Naive B cell (primary cell): ENCODE data around the gene REM2. TPM values are rescaled to one million over a fixed set of nuclear protein-coding genes. Genes with fewer than 3 reads are reported as not detected.
A peak's percentile ranks its signal among the peaks of the same experiment; 100 is the strongest.

ENCODE experiments used
- ATAC-seq, 2 donors: fragments of 150-1000 bp; cut with Tn5 transposase; 2 replicates each; pipeline ENCODE4 v1.10.0; 2021; ENCODE audit warnings: low read depth in 2 of 2, mild to moderate bottlenecking in 2 of 2, moderate library complexity in 2 of 2
- DNase-seq: peaks from one replicate; pipeline ENCODE4 v3.0.0; 2022
- H3K27ac Mint-ChIP-seq, 6 donors: one replicate each; pipeline ENCODE4 v1.8.0; 2020 to 2022; ENCODE audit warnings: mild to moderate bottlenecking in 6 of 6, mixed read lengths in 6 of 6, moderate library complexity in 5 of 6, inconsistent platforms in 2 of 6
- H3K27me3 Mint-ChIP-seq, 3 donors: one replicate each; pipeline ENCODE4 v1.8.0; 2021 to 2022; ENCODE audit warnings: mixed read lengths in 3 of 3, mild to moderate bottlenecking in 1 of 3
- H3K36me3 Mint-ChIP-seq, 2 donors: one replicate each; pipeline ENCODE4 v1.8.0; 2020 to 2022; ENCODE audit warnings: mixed read lengths in 2 of 2, inconsistent platforms in 1 of 2, mild to moderate bottlenecking in 1 of 2
- H3K4me1 Mint-ChIP-seq, 3 donors: one replicate each; pipeline ENCODE4 v1.8.0; 2020 to 2022; ENCODE audit warnings: mixed read lengths in 3 of 3, inconsistent platforms in 1 of 3, mild to moderate bottlenecking in 1 of 3, moderate library complexity in 1 of 3
- H3K4me3 Mint-ChIP-seq, 8 donors: one replicate each; pipeline ENCODE4 v1.8.0; 2020 to 2022; ENCODE audit warnings: mild to moderate bottlenecking in 8 of 8, mixed read lengths in 8 of 8, moderate library complexity in 8 of 8, inconsistent platforms in 2 of 8
- H3K9me3 Mint-ChIP-seq, 7 donors: one replicate each; pipeline ENCODE4 v1.8.0; 2020 to 2022; ENCODE audit warnings: mixed read lengths in 7 of 7, mild to moderate bottlenecking in 5 of 7, inconsistent platforms in 2 of 7, moderate library complexity in 1 of 7
- polyA plus RNA-seq, 6 donors: library from polyadenylated mRNA; unstranded; fragments of 300-500 nt; fragmentation: Illumina TruSeq; gene quantifications; one replicate each; pipeline ENCODE4 v1.2.3, GENCODE V29; 2021; ENCODE audit warnings: low read depth in 6 of 6

REM2 gene
- polyA plus RNA-seq, result 1 to 10 TPM; 1.1 to 2.3 (median 1.4) TPM

- DNase-seq, result no peak
- peak within 1 kb of the TSS in 7 of 8 donors; percentile 37 to 93 (median 47) for H3K4me3 Mint-ChIP-seq
- ATAC-seq, result no peak
- no peaks in the 10 kb centered on the region for H3K27me3 Mint-ChIP-seq
- H3K27ac Mint-ChIP-seq, result peak within 1 kb of the TSS in 5 of 6 donors; percentile 66 to 92 (median 74)
- peaks cover 52 to 61% (median 60%) of the 10 kb centered on the region in 3 donors for H3K4me1 Mint-ChIP-seq
- peaks cover 3 to 10% of the 10 kb centered on the region in 2 donors for H3K36me3 Mint-ChIP-seq
- no peaks in the 10 kb centered on the region for H3K9me3 Mint-ChIP-seq
Observed at GRCh38 chr14:22883173-22883976, at the start of gene REM2. TSS of gene REM2 (plus strand) at chr14:22883222. CDS start at chr14:22883288, 66 bp downstream.

GRCh38 chr14:22835505-22835904 lies 47.5 kb upstream of the REM2 start:
- H3K27me3 Mint-ChIP-seq, result peaks cover 0 to 18% (median 0%) of the 10 kb centered on the region in 3 donors
- no peaks in the 10 kb centered on the region for H3K9me3 Mint-ChIP-seq
- peak overlapping the region in 7 of 8 donors; percentile 25 to 99 (median 96) for H3K4me3 Mint-ChIP-seq
- H3K27ac Mint-ChIP-seq, result peak overlapping the region in 5 of 6 donors; percentile 60 to 91 (median 83)
- H3K4me1 Mint-ChIP-seq, result peaks cover 30 to 57% (median 48%) of the 10 kb centered on the region in 3 donors
- peaks cover 0 to 8% of the 10 kb centered on the region in 2 donors for H3K36me3 Mint-ChIP-seq
- ATAC-seq (no peak), DNase-seq (no peak)

GRCh38 chr14:22836301-22837113 lies 46.5 kb upstream of the REM2 start, which contains the start of gene MMP14:
TSS of gene MMP14 (plus strand) at chr14:22836585. CDS start at chr14:22836818, 233 bp downstream.
- DNase-seq (no peak), ATAC-seq (peak; percentile 34 to 35)
- peaks cover 0 to 8% of the 10 kb centered on the region in 2 donors for H3K36me3 Mint-ChIP-seq

GRCh38 chr14:22837114-22837749 lies 45.8 kb upstream of the REM2 start:
- peaks cover 17 to 40% (median 33%) of the 10 kb centered on the region in 3 donors for H3K4me1 Mint-ChIP-seq
- H3K4me3 Mint-ChIP-seq, result peak overlapping the region; percentile 92 to 99 (median 96)
- peaks cover 0 to 25% (median 0%) of the 10 kb centered on the region in 3 donors for H3K27me3 Mint-ChIP-seq
- DNase-seq (no peak), ATAC-seq (peak; percentile 57 to 58)
- H3K27ac Mint-ChIP-seq, result peak overlapping the region; percentile 11 to 98 (median 80)
- peaks cover 0 to 2% of the 10 kb centered on the region in 2 donors for H3K36me3 Mint-ChIP-seq
- no peaks in the 10 kb centered on the region for H3K9me3 Mint-ChIP-seq

More at GRCh38 chr14:22836301-22837113, 46.5 kb upstream of the REM2 start, which contains the start of gene MMP14:
- Mint-ChIP-seq H3K4me1 (peaks cover 22 to 47% (median 39%) of the 10 kb centered on the region in 3 donors), H3K27me3 (peaks cover 0 to 20% (median 0%) of the 10 kb centered on the region in 3 donors), H3K27ac (peak within 1 kb of the TSS; percentile 70 to 98 (median 87)), H3K4me3 (peak within 1 kb of the TSS; percentile 92 to 99 (median 96)), H3K9me3 (no peaks in the 10 kb centered on the region)

- Mint-ChIP-seq H3K4me3 (peak overlapping the region; percentile 68 to 99 (median 84)), H3K9me3 (no peaks in the 10 kb centered on the region), H3K36me3 (no peaks in the 10 kb centered on the region), H3K4me1 (peaks cover 17 to 39% (median 33%) of the 10 kb centered on the region in 3 donors), H3K27ac (peak overlapping the region in 2 of 6 donors; percentile 91 to 98), H3K27me3 (peaks cover 0 to 25% (median 0%) of the 10 kb centered on the region in 3 donors)
- ATAC-seq, result peak in 1 of 2 donors; percentile 27
- DNase-seq, result no peak
Observed at GRCh38 chr14:22837750-22838538, 45.1 kb upstream of the REM2 start.

GRCh38 chr14:22838631-22839041 lies 44.4 kb upstream of the REM2 start:
- peaks cover 0 to 25% (median 0%) of the 10 kb centered on the region in 3 donors for H3K27me3 Mint-ChIP-seq
- peaks cover 17 to 39% (median 33%) of the 10 kb centered on the region in 3 donors for H3K4me1 Mint-ChIP-seq
- no peaks in the 10 kb centered on the region for H3K36me3 Mint-ChIP-seq
- H3K9me3 Mint-ChIP-seq, result no peaks in the 10 kb centered on the region
- DNase-seq, result no peak
- peak overlapping the region in 5 of 8 donors; percentile 10 to 99 (median 78) for H3K4me3 Mint-ChIP-seq
- ATAC-seq, result no peak
- H3K27ac Mint-ChIP-seq, result peak overlapping the region in 1 of 6 donors; percentile 13

- peaks cover 0 to 25% (median 0%) of the 10 kb centered on the region in 3 donors for H3K27me3 Mint-ChIP-seq
- peak overlapping the region in 2 of 6 donors; percentile 1 to 80 for H3K27ac Mint-ChIP-seq
- peak overlapping the region in 6 of 8 donors; percentile 15 to 97 (median 56) for H3K4me3 Mint-ChIP-seq
- DNase-seq (no peak), ATAC-seq (no peak)
- no peaks in the 10 kb centered on the region for H3K36me3 Mint-ChIP-seq
- H3K9me3 Mint-ChIP-seq, result no peaks in the 10 kb centered on the region
- peaks cover 17 to 39% (median 33%) of the 10 kb centered on the region in 3 donors for H3K4me1 Mint-ChIP-seq
Observed at GRCh38 chr14:22839159-22839779, 43.8 kb upstream of the REM2 start.

GRCh38 chr14:22841311-22841710 lies 41.7 kb upstream of the REM2 start:
- Mint-ChIP-seq H3K4me3 (no peak overlapping the region), H3K36me3 (no peaks in the 10 kb centered on the region), H3K4me1 (peaks cover 8 to 26% (median 21%) of the 10 kb centered on the region in 3 donors), H3K27ac (no peak overlapping the region), H3K27me3 (peaks cover 0 to 35% (median 15%) of the 10 kb centered on the region in 3 donors), H3K9me3 (no peaks in the 10 kb centered on the region)
- ATAC-seq (no peak), DNase-seq (no peak)

- peaks cover 5 to 27% (median 18%) of the 10 kb centered on the region in 3 donors for H3K4me1 Mint-ChIP-seq
- DNase-seq, result no peak
- H3K9me3 Mint-ChIP-seq, result no peaks in the 10 kb centered on the region
- H3K27ac Mint-ChIP-seq, result no peak overlapping the region
- ATAC-seq, result no peak
- no peaks in the 10 kb centered on the region for H3K36me3 Mint-ChIP-seq
- no peak overlapping the region for H3K4me3 Mint-ChIP-seq
- peaks cover 0 to 39% (median 20%) of the 10 kb centered on the region in 3 donors for H3K27me3 Mint-ChIP-seq
Observed at GRCh38 chr14:22841769-22842168, 41.3 kb upstream of the REM2 start.

GRCh38 chr14:22842211-22843122 lies 40.6 kb upstream of the REM2 start:
- DNase-seq (no peak), ATAC-seq (no peak)
- Mint-ChIP-seq H3K36me3 (no peaks in the 10 kb centered on the region), H3K27me3 (peaks cover 0 to 41% (median 26%) of the 10 kb centered on the region in 3 donors), H3K4me3 (no peak overlapping the region), H3K4me1 (peaks cover 0 to 22% (median 14%) of the 10 kb centered on the region in 3 donors), H3K9me3 (no peaks in the 10 kb centered on the region), H3K27ac (no peak overlapping the region)
